Stimulated activated CD4-positive, alpha-beta T cell treated with anti-CD3 and anti-CD28 coated beads, TNF-alpha, amount 100 ng/mL, for 1 hour (primary cell): ENCODE results near the gene DBN1.

Source experiments
- DNase-seq, 3 donors: peaks; one replicate each; pipeline ENCODE4 v3.0.0-alpha.2; 2020; ENCODE audit warnings: low read depth in 3 of 3, low spot score in 1 of 3

Gene DBN1

DNA sequence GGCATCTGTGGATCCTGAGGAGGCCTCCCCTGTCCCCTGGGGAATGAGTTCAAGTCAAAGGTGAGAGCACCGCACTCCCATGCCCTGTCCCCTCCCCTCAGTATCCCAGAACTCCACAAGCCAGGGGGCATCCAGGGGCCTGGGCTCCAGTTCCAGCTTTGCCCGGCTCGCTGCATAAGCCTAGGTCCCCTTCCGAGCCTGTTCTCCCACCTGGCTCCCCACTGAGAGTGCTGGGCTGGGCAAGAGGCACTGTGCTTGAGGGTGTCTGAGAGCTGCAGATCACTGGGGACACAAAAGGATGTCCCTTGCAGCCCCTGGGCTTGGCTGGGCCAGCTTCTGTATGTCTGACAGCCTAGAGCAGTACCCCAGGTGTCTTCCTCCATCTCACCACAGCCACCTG lies 31.6 kb upstream of the DBN1 start:
- no peak for DNase-seq

DNA sequence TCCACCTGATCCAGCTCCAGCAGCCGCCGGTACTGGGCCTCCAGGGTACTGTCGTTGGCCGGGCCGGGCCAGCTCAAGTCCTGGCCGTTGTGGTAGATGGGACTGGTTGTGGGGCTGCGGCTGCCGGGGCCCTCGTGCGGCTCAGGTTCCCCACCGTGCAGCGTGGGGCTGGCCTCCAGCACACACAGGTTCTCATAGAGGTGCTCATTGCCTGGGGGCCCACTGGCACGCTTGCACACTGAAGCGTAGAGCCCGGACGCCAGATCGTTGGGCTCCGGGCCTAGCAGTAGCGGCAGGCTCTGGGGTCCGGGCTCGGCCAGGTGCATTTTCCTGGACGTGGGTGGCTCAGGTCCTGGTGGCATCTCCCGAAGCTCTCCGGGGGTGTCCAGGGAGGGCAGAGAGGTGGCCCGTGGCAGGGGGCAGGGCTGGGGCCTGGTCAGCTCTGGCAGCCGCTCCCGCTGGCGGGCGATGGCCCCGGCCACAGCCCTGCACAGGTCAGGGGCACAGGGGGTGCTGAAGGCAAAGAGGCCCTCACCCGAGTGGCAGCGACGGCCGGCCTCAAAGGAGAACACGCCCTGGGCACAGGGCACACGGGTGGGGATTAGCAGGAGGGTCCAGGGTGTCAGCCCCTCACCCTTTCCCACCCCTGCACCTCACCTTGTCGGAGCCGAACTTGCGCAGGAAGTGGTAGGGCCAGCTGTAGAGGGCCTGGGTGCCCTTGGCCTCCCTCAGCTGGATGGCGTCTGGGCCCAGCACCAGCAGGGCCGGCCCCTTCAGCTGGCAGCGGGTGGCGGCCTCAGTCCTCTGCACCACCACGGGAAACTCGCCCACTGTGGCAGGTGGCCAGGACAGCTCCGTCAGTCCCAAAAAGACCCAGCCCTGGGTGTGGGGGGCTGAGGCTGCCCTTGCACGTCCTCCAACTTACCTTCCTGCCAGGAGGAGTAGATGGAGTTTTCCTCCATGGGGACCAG lies 30.9 kb upstream of the DBN1 start:
- DNase-seq: no peak

DNA sequence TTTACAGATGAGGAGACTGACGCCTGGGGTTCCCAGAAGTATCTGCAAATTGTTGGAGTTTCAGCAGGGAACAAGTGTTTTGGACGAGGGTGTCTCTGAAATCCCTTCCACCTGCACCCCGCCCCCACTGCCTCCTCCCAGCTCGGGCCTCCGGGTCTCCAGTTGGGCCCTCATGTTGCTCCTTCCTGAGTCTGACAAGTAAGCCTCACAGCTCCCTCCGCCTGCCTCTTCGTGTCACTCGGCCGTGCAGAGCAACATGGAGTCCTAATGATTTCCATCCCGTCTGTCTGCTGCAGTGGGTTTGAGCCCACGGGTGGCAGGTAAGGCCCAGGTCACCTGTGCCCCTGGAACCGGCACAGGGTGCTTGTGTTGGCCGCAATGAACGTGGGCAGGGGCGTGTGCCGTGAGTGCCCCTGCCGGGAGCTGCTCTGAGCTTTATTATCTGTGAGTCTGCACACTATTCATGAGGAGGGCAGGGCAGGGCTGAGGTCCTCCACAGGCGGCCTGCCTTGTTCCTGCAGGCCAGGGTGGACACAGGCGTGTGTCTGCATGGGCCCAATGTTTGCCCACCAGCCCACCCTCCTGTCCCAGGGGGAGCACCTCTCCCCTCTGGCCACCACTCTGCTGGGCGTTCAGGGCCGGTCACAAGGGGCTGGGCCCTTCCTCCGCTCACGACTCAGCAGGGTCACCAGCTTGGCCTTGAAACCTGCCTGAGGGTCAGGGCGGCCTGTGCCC lies 30.1 kb upstream of the DBN1 start:
- no peak for DNase-seq

DNA sequence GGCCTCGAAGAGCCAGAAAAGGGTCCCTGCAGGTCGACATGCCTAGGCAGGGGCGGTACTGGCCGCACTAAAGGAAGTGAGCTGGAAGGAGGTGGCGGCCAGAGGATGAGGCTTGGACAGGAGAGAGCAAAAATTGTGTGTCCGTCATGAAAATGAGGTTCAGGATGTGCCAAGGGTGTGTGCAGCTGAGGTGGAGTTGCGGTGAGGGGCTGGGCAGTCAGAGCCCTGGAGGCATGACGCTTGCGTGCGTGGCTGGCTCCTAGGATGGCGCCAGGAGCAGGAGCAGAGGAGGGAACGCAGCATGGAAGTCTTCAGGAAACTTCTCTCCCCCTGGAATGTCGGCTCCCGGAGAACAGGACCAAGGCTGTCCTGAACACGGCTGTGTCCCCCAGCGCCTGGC lies 29.5 kb upstream of the DBN1 start:
- no peak for DNase-seq

DNA sequence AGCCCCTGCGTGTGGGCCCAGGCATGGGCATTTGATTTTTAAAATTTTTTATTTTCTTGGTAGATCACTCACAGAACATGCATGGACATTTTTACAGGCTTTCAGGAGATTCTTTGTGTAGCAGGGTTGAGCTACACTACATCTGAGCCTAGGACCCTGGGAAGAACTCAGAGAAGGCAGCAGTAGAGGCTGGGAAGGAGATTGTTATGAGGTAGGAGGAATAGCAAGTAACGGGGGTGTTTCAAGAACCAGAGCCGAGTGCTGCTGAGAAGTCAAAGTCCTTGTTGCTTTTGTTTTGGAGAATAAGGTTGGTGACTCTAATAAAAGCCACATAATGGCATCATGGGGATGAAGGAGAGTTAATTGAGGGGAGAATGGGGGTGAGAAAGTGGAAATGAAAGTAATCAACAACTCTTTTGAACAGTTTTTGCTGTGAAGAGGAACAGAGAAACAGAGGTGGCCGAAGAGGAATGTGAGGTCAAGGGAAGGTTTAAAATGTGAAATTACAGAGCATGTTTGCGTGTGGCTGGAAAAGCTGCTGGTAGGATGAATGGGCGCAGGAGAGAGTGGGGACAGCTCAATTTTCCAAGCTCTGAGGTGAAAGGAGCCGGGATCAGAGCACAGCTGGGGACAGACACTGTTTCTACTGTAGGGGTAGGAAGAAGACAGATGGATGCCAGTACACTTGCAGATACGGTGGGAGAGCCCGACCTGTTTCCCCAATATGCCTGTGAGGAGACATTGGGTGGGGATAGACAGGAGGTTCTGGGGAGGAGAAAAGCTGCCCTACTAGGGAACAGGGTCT lies 28.6 kb upstream of the DBN1 start:
- no peak for DNase-seq

DNA sequence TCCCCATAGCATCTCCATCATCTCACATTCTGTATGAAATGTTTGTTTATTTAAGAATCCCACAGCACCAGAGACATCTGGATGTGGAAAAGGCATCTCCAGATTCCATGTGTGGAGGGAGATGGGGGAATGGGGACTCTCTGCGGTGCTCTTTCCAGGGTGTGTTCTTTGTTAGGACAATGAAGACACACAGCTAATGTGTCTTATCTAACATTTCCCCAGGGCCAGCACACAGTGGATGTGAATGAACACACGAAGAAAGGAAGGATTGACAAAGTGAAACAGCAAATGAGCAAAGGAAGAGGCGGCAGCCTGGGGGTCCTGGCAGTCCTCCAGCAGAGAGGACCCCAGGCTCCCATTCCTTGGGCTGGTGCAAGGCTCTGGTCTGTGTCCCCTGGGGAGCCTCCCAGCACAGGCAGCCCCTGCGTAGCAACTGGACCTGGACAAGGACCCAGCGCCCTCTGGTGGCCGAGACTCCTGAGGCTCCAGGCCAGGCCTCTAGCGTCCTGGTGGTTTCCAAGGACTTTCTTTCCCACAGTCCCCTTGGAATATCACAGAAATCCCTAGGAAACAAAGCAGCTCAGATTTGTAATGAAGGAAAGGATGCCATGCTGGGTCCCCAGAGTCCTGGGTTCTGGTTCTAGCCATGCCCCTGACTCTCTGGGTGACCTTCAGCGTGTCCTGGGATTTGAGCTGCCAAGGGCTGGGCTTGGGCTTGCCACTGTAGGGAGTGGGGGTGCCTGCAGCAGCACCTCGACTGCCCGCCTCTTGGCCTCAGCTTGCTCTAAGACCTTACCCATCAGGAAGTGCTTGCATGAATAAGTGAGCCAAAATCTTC lies 27.5 kb upstream of the DBN1 start:
- peak; percentile 59 to 84 (median 69) for DNase-seq

DNA sequence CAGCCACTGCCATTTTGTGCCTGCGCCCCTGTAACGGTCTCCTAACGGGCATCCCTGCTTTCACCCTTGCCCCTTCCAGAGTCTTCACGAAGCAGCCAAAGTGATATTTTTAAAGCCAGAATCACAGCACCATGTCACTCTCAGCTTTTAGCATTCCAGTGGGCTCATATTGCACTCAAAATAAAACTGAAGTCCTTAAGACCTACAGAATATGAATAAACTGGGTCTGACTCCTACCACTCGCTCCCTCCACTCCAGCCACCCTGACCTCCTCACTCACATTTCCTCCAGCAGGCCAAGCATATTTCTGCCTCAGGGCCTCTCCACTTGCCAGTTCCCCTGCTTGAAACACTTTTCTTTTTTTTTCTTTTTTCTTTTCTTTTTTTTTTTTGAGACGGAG lies 26.4 kb upstream of the DBN1 start:
- no peak for DNase-seq

DNA sequence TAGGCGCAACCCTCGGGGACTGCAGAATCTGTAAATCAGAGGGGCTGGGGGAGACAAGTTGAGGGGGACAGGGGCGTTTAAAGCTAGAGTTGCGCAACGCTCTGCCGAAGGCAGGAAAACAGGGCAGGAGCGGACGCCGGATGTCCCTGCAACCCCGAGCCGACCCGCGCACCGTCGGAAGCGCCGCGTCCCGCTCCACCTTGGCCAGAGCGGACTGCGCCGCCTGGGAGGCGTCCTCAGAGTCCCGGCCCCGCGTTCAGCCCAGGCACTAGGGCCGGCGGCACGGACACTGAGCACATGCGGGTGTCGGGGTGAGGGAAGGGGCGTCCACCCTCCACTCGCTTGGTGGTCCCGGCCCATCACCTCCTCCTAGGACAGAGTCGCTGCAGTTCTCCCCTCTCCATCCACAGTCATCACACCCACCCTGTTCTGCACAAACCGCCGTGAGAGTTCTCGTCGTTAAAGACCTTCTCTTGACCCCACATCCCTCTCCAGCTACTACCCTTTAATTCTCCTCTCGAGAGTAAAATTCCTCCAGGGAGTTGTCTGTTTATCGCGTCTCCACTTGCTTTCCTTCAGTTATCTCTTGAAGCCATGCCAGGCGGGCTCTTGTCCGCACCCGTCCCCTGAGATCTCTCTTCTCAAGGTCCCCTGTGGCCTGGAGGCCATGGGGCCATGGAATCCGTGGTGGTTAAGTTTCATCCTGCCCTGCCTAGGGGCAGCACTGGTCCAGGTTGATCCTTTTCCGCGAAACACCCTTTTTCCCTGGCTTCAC lies 24.8 kb upstream of the DBN1 start:
- DNase-seq: no peak

DNA sequence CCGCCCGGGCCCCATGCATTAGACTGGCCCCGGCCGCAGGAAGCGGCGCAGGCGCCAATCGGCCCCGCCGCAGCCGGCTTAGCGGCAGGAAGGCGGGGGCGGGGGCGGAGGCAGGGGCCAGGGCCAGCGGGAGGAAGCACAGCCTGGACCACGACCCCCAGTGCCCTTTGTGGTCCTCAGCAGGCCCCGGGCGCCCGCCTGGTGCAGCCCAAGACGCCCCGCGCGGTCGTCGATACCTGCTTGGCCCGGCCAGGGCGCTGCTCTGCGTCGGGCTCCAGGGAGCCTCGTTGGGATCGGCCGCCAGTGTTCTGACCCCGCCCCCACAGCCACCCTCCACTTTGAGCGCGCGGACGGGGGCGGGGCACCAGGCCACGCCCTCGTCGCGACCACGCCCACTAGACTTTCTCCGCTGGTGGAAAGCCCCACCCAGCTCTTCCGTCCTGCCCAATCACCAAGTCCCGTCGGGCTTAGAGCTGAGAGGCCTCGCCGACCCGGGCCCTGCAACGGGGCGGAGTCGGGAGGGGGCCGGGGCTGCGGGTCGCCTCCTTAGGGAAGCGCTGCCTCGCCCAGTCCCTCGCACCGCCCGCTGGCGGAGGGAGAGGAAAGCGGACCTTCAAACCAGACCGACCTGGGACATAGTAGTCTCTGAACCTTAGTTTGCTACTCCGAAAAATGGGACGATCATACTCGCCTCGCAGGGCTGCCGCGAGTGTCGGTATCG lies 24.0 kb upstream of the DBN1 start, which contains the start of gene PDLIM7:
Gene PDLIM7, minus strand, starts transcription at position 313 of the 721 bp plus-strand sequence. CDS start 1,092 bp downstream, outside the sequence.
- DNase-seq: peak; percentile 87 to 95 (median 89)

DNA sequence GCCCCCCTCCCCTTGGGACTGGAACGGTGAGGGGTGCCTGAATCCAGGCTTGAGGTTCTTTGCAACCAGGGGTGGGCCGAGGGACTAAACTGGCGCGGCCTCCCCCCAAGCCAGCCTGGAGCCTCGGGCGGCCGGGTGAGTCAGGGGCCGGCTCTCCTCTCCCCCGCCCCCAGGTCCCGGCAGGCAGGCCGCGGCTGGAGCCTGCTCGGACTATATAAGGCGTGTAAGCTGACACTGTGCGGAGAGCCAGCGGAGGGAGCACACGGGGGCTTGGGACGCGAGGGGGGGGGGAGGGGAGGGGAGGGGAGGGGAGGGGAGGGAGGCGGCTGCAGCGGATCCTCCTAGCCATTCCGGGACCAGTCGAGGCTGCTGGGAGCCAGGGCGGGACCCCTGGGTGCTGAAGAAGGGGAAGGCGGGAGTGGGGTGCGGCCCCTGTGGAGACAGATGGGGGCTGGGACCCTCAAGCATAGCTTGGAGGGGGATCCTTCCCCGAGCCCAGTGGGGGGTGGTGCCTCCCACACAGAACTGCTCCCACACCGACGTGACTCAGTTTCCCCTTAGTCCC lies 23.4 kb upstream of the DBN1 start:
- no peak for DNase-seq

DNA sequence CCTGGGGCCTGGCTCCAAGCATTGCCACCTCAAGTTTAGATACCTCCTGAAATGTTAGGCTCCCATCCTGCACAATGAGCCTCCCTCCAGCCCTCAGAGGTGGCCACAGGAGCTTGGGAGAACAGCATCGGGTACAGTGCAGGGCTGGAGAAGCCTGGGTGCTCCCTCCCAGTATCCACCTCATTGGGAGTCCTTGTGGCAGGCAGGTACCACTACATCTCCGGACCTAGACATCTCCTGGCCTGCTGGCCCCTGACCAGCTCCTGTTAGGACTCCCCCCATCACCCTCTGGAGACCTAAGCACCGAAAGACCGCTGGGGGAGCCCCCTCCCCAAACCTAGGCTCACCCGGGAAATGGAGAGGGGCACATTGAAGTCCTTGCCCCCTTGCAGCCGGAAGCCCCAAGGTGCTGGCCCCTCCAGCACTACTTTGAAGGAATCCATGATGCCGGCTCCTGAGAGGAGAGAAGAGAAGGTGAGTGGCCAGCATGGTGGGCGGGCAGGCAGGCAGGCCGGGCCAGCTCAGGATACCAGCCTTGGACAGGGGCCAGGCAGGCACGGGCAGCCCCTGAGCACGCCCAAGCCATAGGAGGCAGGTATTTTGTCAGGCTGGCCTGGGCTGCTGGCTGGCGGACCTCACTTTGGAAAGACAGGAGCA lies 22.8 kb upstream of the DBN1 start:
- no peak for DNase-seq

DNA sequence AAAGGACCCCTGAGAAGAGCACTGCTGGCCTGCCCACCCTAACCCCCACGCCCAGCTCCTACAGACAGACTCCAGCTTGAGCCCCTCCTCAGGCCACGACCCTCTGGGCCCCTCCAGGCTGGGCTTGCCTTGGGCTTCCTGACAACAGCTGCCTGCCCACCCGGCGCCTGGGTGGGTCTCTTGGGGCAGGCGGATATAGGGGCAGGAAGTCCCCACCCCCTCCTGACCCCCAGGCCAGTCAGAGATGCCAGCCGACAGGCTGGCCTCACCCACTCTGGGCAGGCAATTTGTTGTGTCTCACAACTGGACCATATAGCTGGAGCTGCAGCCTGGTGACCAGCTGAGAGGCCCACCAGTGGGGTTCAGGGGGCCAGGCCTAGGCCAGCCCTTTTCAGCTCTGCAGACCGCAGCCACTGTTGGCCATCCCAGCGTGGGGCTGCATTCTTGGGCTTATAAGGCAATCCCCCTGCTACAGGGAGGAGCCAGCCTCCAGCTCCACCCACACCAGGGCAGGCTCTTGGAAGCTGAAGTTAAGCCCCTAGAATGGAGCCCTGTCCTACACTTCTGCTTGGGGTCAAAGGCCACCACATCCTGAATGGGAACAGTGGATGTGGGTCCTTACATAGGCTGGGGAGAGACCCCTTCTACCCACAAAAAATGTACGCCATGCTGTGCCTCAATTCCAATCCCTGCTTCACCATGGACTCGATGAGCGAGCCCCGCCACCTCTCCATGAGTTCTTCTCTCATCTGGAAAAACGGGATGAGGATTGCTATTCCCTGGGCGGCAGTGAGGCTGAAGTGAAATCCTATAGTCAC lies 22.0 kb upstream of the DBN1 start:
- no peak for DNase-seq

DNA sequence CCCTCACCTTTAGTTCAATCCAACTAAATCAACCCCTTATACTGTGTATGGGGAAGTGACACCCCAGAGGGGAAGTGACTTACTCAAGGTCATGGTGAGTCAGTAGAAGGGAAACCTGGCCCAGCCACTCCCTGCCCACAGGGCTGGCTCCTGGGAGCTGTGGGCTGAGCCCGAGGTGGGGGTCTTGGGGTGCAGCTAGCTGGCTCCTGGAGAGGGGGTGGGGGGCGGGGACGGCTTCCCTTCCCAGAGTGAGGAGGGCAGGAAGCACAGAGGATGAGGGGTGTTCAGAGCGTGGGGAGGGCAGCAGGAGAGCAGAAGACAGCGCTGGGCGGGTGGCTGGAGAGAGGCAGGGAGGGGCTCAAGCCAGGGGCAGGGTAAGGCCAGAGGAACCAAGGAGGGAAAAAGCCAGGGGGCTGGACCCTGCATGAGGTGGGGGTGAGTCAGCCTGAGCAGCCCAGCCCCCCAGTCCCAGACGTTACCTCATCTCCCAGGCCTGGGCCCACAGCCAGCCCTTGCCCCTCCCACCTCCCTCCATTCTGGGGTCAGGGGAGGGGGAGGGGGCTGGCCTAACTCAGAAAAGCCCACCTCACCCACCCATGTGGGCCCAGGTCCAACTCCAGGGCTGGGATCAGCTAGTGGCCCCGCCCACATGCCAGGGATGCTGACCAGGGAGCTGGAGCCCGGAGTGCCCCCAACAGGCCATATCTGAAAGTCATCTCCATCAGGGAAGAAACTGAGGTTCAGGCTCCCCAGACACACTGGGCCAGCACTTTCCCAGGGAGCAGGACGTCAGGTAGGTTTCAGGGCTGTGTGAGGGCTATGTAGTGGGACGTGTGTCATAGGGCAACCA lies 21.1 kb upstream of the DBN1 start:
- no peak for DNase-seq

DNA sequence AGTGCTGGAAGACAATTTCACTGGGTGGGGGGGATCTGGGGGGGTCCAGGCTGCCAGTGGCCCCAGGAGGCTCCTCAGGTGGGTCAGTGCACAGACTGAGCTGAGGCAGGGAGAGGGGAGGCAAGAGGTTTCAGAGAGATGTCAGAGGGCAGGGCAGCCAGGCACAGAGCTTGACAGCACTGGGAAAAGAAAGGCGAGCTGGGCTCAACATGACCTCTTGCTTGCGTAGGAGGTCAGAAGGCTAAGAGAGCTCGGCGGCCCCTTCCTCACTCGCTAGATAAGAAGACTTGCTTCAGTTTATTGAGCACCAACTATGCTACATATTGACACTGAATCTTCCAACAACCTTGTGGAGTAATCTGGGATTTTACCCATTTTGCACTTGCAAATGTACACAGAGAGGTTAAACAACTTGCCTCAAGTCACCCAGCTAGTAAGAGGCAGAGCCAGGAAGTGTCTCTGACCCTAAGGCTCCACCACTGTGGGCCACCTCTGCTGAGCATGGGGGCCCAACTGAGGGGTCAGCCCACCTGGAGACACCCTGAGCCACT lies 20.4 kb upstream of the DBN1 start:
- no peak for DNase-seq

DNA sequence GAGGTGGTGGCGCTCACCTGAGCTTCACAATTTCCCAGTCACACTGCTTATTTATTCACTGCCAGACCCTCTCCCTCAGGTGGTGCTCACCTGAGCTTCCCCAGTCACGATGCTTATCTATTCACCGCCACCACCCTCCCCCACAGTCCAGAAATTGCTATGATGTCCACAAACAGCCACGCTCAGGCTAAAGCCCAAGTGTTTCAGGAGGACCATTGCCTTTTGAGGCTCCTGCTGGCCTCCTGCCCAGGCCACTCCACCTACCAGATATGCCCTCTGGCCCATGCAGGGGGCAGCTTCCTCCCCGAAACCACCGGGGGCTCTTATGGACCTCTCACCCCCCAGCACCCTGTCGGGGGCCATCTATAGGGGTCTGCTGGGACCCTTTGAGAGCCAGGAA lies 19.4 kb upstream of the DBN1 start:
- DNase-seq: no peak
